ENCODE measurements around the gene GNG11. TPM values are rescaled to one million over a fixed set of nuclear protein-coding genes. Genes with fewer than 3 reads are reported as not detected.

GNG11 gene
- total RNA-seq, 1 donor from 2014 or later, result 33.2 TPM

GRCh38 chr7:93945756-93946535, 24.4 kb downstream of the GNG11 start:
- no peak for DNase-seq (ENCODE audit: low spot score)

GRCh38 chr7:93948106-93948505, 26.6 kb downstream of the GNG11 start:
- no peak for DNase-seq (ENCODE audit: low spot score)

- no peak for DNase-seq (ENCODE audit: low spot score)
Measured at GRCh38 chr7:93948873-93949272, 27.3 kb downstream of the GNG11 start.

DNA sequence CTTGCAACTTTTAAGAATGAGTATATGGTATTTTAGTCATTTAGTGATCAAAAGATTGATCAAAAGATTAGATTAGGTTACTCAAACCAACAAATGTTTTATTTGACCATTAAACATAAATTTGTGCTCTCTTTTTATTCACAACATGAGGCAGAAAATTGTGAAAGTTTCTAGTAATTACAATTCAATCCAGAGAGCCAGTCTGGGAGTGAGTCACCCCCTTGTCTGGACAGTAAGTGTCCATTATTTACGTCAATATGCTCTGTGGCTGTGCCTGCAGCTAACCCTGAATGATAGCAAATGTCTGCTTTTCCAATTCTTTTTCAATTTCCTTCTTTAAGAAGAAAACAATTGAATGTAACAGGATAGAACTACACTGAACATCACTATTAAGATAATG, 27.9 kb downstream of the GNG11 start:
- DNase-seq (ENCODE audit: low spot score), result no peak

- no peak for DNase-seq (ENCODE audit: low spot score)
Measured at GRCh38 chr7:93955304-93955703, 33.8 kb downstream of the GNG11 start.

DNA sequence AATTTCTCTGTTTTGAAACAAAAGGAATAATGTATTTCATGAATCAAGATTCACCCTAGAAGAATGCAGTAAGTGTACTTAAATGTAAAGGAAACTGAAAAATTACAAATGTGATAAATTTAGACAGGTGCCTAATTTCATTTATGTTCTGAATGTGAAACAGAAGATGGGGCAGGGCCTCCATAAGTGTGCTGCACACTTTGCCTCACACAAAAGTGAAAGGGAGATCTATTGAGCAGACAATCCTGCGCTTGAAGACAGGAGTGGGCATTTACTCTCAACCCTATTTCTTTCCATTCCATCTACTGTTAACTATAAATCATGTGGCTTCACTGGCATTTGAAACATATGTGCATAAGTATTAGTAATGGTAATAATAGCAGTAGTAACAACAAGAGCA, 36.2 kb downstream of the GNG11 start:
- no peak for DNase-seq (ENCODE audit: low spot score)

GRCh38 chr7:93958216-93958615, 36.7 kb downstream of the GNG11 start:
- no peak for DNase-seq (ENCODE audit: low spot score)

- no peak for DNase-seq (ENCODE audit: low spot score)
Measured at GRCh38 chr7:93958651-93959050, 37.1 kb downstream of the GNG11 start.

- DNase-seq (ENCODE audit: low spot score), result no peak
Measured at GRCh38 chr7:93960986-93961385, 39.5 kb downstream of the GNG11 start.

DNA sequence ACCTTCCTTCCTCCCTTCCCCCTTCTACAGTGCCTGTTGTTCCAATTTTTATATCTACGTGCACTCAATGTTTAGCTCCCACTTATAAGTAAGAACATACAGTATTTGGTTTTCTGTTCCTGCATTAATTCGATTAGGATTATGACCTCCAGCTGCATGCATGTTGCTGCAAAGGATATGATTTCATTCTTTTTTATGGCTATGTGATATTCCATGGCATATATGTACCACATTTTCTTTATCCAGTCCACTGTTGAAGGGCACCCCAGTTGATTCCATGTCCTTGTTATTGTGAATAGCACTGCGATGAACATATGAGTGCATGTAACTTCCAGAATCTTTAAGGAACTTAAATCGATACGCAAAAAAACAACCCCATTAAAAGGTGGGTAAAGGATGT, 42.7 kb downstream of the GNG11 start:
- no peak for DNase-seq (ENCODE audit: low spot score)

DNA sequence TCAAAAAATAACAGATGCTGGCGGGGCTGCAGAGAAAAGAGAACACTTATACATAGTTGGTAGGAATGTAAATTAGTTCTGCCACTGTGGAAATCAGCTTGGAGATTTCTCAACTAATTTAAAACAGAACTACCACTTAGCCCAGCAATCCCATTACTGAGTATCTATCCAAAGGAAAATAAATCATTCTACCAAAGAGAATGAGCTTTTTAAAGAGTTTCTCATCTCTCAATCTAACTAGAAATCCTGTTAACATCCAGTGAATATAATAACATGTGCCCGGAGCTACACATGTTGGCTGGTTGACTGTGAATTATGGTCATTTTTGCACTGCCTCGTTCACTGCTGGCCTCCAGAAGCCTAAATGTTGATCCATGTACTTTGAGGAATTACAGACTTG, 43.3 kb downstream of the GNG11 start:
- no peak for DNase-seq (ENCODE audit: low spot score)

- DNase-seq (ENCODE audit: low spot score), result no peak
Measured at GRCh38 chr7:93968911-93969620, 47.5 kb downstream of the GNG11 start.

GRCh38 chr7:93972029-93972725, 50.6 kb downstream of the GNG11 start:
- no peak for DNase-seq (ENCODE audit: low spot score)

- no peak for DNase-seq (ENCODE audit: low spot score)
Measured at GRCh38 chr7:93973134-93973533, 51.6 kb downstream of the GNG11 start.

- no peak for DNase-seq (ENCODE audit: low spot score)
Measured at GRCh38 chr7:93977211-93977950, 55.8 kb downstream of the GNG11 start.

Other genes starting within 250 kb of the GNG11 start
- 27.9 TPM for gene TFPI2, start 31.0 kb upstream of the GNG11 start, total RNA-seq
- gene GNGT1, start 15.2 kb upstream of the GNG11 start, total RNA-seq, result not detected
- 20.6 TPM for gene BET1, start 82.6 kb downstream of the GNG11 start, total RNA-seq

All from mesenteric fat pad (tissue), 1 donor.